ENCODE measurements around the gene KRT82. TPM values are rescaled to one million over a fixed set of nuclear protein-coding genes. Genes with fewer than 3 reads are reported as not detected.
"Not testable (repeated sequence)": the region's sequence is repeated elsewhere in the genome, so short reads cannot be mapped to it uniquely, and the experiment has no call there.

Gene KRT82
- total and polyA plus RNA-seq, 2 experiments from 2014 or later, result not detected

- H3K27ac ChIP-seq, result no peak overlapping the region
- no peaks in the 10 kb centered on the region for H3K9me3 ChIP-seq (ENCODE audit: low read depth)
- WGBS (ENCODE audit: low lambda C conversion rate, missing lambda C conversion rate), result 80% methylated on average over 8 of the region's 8 CpGs
- no peak overlapping the region for H2AFZ ChIP-seq
- no peak for TF ChIP-seq CTCF (IDR thresholded peaks at IDR 0.05; ENCODE audit: poor library complexity)
- TF ChIP-seq EZH2 (IDR thresholded peaks at IDR 0.05; ENCODE audit: borderline replicate concordance), result no peak
- no peak for TF ChIP-seq EZH2phosphoT487 (IDR thresholded peaks at IDR 0.05; ENCODE audit: low read depth, severe bottlenecking, unreplicated experiment)
- H3K79me2 ChIP-seq, result no peaks in the 10 kb centered on the region
- H3K36me3 ChIP-seq (replicated peaks; ENCODE audit: insufficient read depth, low read depth), result no peaks in the 10 kb centered on the region
- H3K9me2 ChIP-seq (replicated peaks; ENCODE audit: insufficient read depth), result no peaks in the 10 kb centered on the region
- no peaks in the 10 kb centered on the region for H3K27me3 ChIP-seq
- H4K20me1 ChIP-seq (ENCODE audit: insufficient read depth, poor library complexity, severe bottlenecking), result no peaks in the 10 kb centered on the region
- H3K4me3 ChIP-seq, result no peak overlapping the region
- DNase-seq (ENCODE audit: low spot score), result no peak
- H3K4me2 ChIP-seq, result no peak overlapping the region
- H3K4me1 ChIP-seq (ENCODE audit: insufficient read depth), result peaks cover 3% of the 10 kb centered on the region
These were observed 7.7 kb upstream of the KRT82 start for GRCh38 chr12:52413782-52414345.

GRCh38 chr12:52413202-52413601, 7.1 kb upstream of the KRT82 start:
- peaks cover 3% of the 10 kb centered on the region for H3K4me1 ChIP-seq (ENCODE audit: insufficient read depth)
- 46% methylated on average over 4 of the region's 4 CpGs for WGBS (ENCODE audit: low lambda C conversion rate, missing lambda C conversion rate)
- H3K79me2 ChIP-seq, result no peaks in the 10 kb centered on the region
- H4K20me1 ChIP-seq (ENCODE audit: insufficient read depth, poor library complexity, severe bottlenecking), result no peaks in the 10 kb centered on the region
- no peak overlapping the region for H3K4me3 ChIP-seq
- TF ChIP-seq EZH2phosphoT487 (IDR thresholded peaks at IDR 0.05; ENCODE audit: low read depth, severe bottlenecking, unreplicated experiment) (no peak), CTCF (IDR thresholded peaks at IDR 0.05; ENCODE audit: poor library complexity) (no peak), EZH2 (IDR thresholded peaks at IDR 0.05; ENCODE audit: borderline replicate concordance) (no peak)
- no peaks in the 10 kb centered on the region for H3K9me3 ChIP-seq (ENCODE audit: low read depth)
- H3K27me3 ChIP-seq, result no peaks in the 10 kb centered on the region
- no peak overlapping the region for H2AFZ ChIP-seq
- H3K27ac ChIP-seq, result no peak overlapping the region
- no peak overlapping the region for H3K4me2 ChIP-seq
- DNase-seq (ENCODE audit: low spot score), result no peak
- H3K9me2 ChIP-seq (replicated peaks; ENCODE audit: insufficient read depth), result no peaks in the 10 kb centered on the region
- no peaks in the 10 kb centered on the region for H3K36me3 ChIP-seq (replicated peaks; ENCODE audit: insufficient read depth, low read depth)

- DNase-seq (ENCODE audit: low spot score), result no peak
- Histone ChIP-seq H3K4me1 (ENCODE audit: insufficient read depth) (peaks cover 3% of the 10 kb centered on the region), H3K27ac (no peak overlapping the region), H3K9me3 (ENCODE audit: low read depth) (no peaks in the 10 kb centered on the region), H3K4me3 (no peak overlapping the region), H2AFZ (no peak overlapping the region), H3K4me2 (no peak overlapping the region), H4K20me1 (ENCODE audit: insufficient read depth, poor library complexity, severe bottlenecking) (no peaks in the 10 kb centered on the region), H3K27me3 (no peaks in the 10 kb centered on the region), H3K9me2 (replicated peaks; ENCODE audit: insufficient read depth) (no peaks in the 10 kb centered on the region), H3K79me2 (no peaks in the 10 kb centered on the region), H3K36me3 (replicated peaks; ENCODE audit: insufficient read depth, low read depth) (no peaks in the 10 kb centered on the region)
- TF ChIP-seq EZH2 (IDR thresholded peaks at IDR 0.05; ENCODE audit: borderline replicate concordance), result no peak
- no peak for TF ChIP-seq CTCF (IDR thresholded peaks at IDR 0.05; ENCODE audit: poor library complexity)
- TF ChIP-seq EZH2phosphoT487 (IDR thresholded peaks at IDR 0.05; ENCODE audit: low read depth, severe bottlenecking, unreplicated experiment), result no peak
- WGBS (ENCODE audit: low lambda C conversion rate, missing lambda C conversion rate), result 84% methylated on average over 10 of the region's 10 CpGs
These were observed 5.7 kb upstream of the KRT82 start for GRCh38 chr12:52411815-52412214.

GRCh38 chr12:52410589-52411248, 4.6 kb upstream of the KRT82 start:
- not testable (repeated sequence) for H3K27ac ChIP-seq; H3K4me2 ChIP-seq; H3K79me2 ChIP-seq; H3K9me2 ChIP-seq (replicated peaks; ENCODE audit: insufficient read depth); H3K36me3 ChIP-seq (replicated peaks; ENCODE audit: insufficient read depth, low read depth); H2AFZ ChIP-seq; DNase-seq (ENCODE audit: low spot score); H3K4me3 ChIP-seq; H3K4me1 ChIP-seq (ENCODE audit: insufficient read depth); H4K20me1 ChIP-seq (ENCODE audit: insufficient read depth, poor library complexity, severe bottlenecking); H3K9me3 ChIP-seq (ENCODE audit: low read depth); H3K27me3 ChIP-seq
- WGBS (ENCODE audit: low lambda C conversion rate, missing lambda C conversion rate), result no CpG with 5 or more reads among the region's 1 CpG

All from hepatocyte (in vitro differentiated cells).